SIG-M5 treated with dmso at 0.1 percent for 504 hours (cell line): Measurements from ENCODE around the gene PLD5.
"Not testable (repeated sequence)": the region's sequence is repeated elsewhere in the genome, so short reads cannot be mapped to it uniquely, and the experiment has no call there.

Experiments used
- DNase-seq: peaks from one replicate; lab custom pipeline; 2025; ENCODE audit not compliant: unreplicated experiment; lab: John Stamatoyannopoulos, UW

Gene PLD5

DNA sequence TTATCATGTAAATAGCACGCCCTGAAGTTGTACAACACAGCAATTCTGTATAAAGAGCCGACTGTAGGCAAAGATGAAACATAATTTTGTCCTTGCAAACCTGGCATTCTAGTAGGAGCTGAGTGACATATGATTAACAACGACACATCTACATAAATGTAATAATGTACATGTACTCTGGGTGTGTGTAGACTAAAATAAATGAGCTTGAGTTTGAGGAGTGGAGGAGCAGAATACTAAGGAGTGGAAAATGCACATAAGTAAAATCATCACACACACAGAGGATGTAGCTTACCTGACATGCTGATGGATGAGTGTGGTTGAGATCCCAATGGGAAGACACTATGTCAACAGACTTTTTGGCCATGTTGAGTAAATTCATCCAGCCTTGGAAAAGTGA, 236.4 kb downstream of the PLD5 start:
- DNase-seq = not testable (repeated sequence)

GRCh38 chr1:242282758-242283485, 241.6 kb downstream of the PLD5 start:
- DNase-seq = not testable (repeated sequence)

- not testable (repeated sequence) for DNase-seq
Measured at GRCh38 chr1:242278406-242278805, 246.1 kb downstream of the PLD5 start.

DNA sequence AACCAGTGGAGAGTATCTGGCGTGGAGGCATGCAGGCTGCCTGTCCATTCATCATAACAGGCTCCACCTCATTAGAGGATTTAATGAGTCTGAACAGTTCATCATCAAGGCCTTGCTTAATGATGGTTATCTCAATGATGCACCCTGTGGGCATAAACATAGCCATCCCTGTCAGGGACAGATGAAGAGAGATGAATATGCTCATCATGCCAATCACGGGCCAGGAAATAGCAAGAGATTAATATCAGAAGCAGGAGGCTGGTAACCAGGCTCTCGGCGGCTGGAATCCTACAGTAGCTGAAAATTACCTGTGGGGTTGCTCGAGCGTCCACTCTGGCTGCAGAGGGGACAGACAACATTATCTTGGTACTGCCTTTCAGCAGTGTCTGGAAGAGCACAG, 247.7 kb downstream of the PLD5 start:
- DNase-seq = not testable (repeated sequence)

- not testable (repeated sequence) for DNase-seq
Measured at GRCh38 chr1:242267004-242267403, 257.5 kb downstream of the PLD5 start.

DNA sequence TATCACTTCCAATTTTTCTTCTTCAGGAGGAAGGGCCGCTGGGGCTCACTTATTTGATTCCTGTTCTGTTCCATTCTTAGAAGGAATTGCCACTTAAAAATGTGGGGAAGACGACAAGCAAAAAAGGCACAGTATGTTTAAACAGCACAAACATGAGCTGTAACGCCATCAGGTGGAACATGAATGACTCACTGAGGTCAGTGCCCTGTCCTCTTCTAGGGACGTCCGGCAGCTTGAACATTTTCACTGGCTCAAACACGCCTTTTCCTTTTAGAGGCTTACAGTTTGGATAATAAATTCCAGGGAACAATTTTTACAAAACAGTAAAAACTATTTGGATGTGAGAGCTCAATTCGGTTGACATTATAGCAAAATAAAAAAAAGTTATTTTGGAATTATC, 260.1 kb downstream of the PLD5 start:
- not testable (repeated sequence) for DNase-seq

DNA sequence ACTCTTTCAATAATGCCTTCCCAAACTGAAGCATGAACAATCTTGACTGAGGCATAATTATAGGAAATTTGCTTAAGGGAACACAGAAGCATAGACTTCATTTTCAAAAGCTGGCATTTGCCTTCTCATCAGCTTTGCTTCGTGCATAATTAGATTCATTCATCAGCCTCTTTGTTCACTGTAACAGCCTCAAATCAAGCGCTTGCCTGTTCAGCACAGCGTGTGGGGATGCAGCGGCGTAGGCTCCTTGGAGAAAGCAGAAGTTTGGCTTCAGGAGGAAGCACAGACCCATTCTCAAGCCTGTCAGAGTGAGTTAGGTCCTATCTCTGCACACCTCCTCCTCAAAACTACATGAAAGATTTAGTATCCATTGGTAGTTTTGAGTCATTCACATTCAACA, 279.2 kb downstream of the PLD5 start:
- no peak for DNase-seq

- DNase-seq = no peak
Measured at GRCh38 chr1:242243472-242243871, 281.0 kb downstream of the PLD5 start.

GRCh38 chr1:242242983-242243382, 281.5 kb downstream of the PLD5 start:
- no peak for DNase-seq

GRCh38 chr1:242241936-242242335, 282.6 kb downstream of the PLD5 start:
- no peak for DNase-seq

DNA sequence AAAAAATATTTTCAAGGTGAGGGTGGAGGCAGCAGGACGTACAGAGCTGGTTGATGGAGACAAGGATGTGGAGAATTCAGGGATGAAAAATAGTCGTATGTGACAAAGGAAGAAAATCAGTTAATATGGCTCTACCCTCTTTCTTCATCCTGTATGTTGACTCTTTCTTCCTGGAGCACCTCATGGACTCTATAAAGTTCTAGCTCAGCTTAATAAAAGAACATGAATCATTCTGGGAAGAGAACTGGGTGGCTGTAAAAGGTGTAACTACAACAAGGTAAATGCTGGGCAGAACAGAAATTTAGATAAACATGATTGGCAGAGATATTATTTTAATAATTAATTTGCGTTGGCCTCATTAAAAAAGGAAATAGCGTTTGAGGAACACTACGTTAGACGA, 283.8 kb downstream of the PLD5 start:
- DNase-seq = no peak

DNA sequence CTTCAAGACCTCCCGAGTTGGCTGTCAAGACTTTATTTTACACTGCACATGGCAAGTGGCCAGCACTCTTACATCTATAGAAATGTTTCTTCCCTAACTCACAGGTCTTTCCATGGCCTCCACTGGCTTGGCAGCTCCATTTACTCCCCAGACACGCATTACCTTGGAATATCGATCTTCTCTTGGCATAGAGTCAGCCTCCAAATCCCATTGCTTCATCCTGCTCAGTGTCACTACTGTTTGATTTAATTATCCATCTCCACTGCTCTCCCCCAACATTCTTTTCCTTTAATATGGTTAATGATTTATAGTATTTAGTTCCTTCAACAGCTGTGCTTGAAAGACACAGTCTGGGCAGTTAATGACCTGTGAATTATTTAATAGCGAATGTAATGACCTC, 284.4 kb downstream of the PLD5 start:
- DNase-seq = no peak

- peak; percentile 41 for DNase-seq
Measured at GRCh38 chr1:242239398-242239797, 285.1 kb downstream of the PLD5 start.

GRCh38 chr1:242237051-242237450, 287.4 kb downstream of the PLD5 start:
- no peak for DNase-seq

DNA sequence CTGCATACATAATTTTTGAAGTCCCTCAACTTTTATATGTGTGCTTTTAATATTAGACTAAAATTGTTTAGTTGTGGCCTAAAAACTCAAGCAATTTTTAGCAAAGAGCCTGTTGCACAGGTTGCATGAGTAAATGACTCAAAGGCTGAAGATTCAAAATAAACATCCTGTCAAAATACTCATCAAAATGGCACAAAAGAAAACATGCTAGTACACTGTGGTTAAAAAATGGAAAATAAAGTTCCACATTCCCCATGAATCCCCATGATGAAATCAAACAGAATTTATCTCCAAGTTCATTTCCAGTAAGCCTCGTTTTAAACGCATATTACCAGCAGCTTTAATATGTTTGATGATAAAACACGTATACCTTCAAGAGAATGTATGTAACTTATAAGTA, 295.5 kb downstream of the PLD5 start:
- no peak for DNase-seq

- DNase-seq = peak; percentile 47
Measured at GRCh38 chr1:242225767-242226573, 298.5 kb downstream of the PLD5 start.

GRCh38 chr1:242224878-242225766, 299.4 kb downstream of the PLD5 start:
- DNase-seq = not testable (repeated sequence)

DNA sequence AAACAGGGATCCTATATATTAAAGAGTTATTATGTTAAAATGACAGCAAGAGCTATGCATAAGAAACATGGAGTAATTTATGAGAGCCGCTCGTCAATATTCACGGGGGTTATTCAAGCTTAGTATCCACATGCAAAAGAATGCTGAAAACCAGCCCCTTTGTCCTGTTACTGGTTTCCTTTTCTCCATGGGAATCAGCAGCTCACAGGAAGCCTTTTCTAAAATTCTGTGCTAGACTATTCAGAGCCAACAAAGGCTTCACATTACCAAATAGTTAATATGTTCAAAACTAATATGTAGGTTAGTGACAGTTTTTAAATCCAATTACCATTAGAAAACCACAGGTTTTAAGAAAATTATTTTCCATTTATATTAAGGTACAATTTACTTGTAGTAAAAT, 300.0 kb downstream of the PLD5 start:
- no peak for DNase-seq

GRCh38 chr1:242219905-242220304, 304.6 kb downstream of the PLD5 start:
- DNase-seq = no peak

DNA sequence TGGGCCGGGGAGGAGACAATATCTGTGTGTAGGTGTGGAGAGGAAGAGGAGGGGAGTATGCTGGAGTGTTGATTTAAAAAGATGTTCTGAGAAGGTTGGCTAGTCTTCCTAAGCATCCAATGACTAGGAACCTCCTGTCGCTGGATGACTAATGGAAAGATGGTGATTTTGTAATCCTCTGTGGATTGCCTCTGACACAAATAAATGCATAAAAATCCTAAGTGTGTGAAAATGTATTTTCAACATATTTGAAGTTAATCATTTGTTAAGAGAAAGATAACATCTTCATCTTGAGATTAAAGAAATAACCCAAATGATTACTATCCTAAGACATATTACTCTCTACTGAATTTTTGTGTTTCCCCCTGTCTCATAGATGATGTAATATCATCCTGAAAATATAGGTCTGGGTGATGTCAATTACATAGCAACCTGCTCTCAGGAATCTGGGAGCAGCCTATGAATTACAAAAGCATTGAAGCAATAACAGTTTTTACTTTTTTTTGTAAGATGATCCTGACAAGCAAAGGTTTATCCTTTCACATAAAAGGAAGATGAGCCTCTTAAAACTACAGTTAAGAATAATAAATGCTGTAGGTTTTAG, 305.1 kb downstream of the PLD5 start:
- no peak for DNase-seq

DNA sequence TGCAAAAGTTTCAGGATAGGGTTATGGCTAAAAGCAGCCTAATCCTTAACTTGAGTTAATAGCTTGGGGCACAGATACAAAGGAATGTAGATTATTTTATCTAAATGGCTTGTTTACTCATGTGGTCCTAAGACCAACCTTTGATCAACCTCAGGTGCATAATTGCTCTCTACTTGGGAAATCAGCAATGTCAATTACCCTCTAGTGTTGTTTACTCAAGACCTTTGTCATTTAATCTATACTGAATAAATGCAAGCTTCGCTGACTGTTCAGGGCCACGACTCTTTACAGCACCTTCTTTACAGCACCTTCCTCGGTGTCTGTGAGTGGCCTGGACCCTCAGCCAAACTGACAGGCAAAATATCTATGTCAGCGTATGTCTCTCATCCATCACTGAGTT, 308.1 kb downstream of the PLD5 start:
- DNase-seq = no peak
